KOPT-K1 (cell line): ENCODE results near the gene IFI35.

Experiments
- H3K27ac ChIP-seq: fragments of 200-600 bp; sonication (generic); 2 replicates; pipeline ENCODE4 v1.5.1; 2016; ENCODE audit warnings: antibody characterized with exemption, mild to moderate bottlenecking, low read depth, low read length; ENCODE audit not compliant: poor library complexity, severe bottlenecking
- H3K36me3 ChIP-seq: fragments of 200-600 bp; sonication (generic); 2 replicates; pipeline ENCODE4 v1.5.1; 2017; ENCODE audit warnings: antibody characterized with exemption, mild to moderate bottlenecking, low read length, moderate library complexity; ENCODE audit not compliant: insufficient read depth
- H3K9me3 ChIP-seq: fragments of 200-600 bp; sonication (generic); 2 replicates; pipeline ENCODE4 v1.5.1; 2017; ENCODE audit warnings: antibody characterized with exemption, low read length, mild to moderate bottlenecking; ENCODE audit not compliant: insufficient read depth, poor library complexity, severe bottlenecking

IFI35 gene

DNA sequence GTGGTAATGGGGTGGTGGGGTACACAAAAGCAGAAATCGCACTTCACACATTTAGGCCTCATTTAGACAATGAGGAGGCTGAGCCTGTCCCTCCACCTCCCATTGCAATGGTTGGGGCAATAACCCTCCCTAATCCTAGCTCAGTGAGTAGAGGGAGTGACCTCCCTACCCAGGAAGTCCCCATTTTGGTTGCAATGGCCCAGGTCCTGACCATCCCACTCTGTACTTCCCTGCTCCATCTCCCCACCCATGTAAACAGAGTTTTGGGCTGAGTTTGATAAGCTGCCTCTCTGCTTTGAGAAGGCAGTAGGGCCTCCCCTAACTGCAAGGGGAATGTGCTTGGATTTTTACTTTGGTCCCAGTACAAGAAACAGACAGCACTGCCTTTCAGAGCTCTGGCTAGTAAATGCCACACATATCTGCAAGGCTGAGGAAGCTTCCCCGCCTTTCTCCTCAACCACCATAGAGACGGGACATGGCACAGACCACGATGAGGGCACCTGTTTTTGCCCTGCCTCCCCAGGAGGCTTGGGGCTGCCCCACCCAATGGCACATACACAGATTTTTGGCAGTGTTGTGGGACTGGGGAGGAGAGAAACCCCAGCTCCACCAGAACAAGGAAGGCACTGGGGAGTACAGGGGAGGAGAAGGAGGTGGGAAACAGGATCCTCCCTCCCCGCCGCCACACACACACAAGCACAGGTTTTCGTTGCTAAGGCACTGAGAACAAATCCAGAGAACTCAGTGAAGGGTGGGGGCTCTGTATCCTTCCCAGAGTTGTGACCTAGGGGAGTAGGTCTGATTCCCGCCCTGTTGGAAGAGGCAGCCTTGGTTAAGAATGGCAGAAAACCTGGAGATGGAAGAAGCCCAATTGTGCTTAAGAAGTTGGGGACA lies 8.3 kb downstream of the IFI35 start:
- Histone ChIP-seq H3K36me3 (peaks cover 43% of the 10 kb centered on the region), H3K9me3 (no peaks in the 10 kb centered on the region), H3K27ac (peak overlapping the region; percentile 4)

DNA sequence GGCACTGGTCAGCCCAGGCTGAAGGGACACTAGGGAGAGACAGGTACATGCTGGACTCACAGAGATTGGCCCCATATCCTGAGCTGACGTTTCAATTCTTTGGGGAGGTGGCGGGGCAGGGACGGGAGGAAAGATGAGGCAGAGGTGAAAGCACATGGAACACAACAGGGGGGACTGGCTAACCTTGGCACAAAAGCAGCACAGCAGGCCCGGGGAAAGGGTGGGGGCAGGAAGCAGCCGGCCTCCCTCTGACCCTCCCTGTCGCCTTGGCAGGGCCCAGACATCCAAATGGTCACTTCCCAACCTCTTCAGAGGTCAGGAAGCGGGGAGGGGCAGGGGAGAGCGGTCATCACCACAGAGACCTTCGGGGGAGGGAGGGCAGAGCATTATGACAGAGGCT lies 9.0 kb downstream of the IFI35 start:
- peaks cover 43% of the 10 kb centered on the region for H3K36me3 ChIP-seq
- no peak overlapping the region for H3K27ac ChIP-seq
- no peaks in the 10 kb centered on the region for H3K9me3 ChIP-seq

DNA sequence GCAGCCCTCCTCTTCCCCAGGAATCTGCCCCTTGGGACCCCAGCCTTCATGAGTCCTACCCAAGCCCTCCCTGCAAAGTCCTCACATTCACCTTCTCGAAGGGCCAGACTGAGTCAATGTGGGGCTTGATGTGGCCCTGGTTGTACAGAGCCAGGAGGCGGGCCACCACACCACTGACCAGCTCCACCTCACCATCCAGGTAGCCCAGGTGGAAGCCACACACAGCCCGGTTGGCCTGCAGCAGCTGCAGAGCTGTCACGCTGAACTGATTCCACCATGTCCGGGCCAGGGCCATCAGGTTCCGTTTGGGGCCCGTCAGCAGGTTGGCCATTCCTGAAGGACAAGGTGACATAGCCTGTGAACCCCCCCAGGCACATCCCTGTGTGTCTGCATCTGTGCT lies 9.6 kb downstream of the IFI35 start:
- Histone ChIP-seq H3K9me3 (no peaks in the 10 kb centered on the region), H3K36me3 (peaks cover 43% of the 10 kb centered on the region), H3K27ac (no peak overlapping the region)

DNA sequence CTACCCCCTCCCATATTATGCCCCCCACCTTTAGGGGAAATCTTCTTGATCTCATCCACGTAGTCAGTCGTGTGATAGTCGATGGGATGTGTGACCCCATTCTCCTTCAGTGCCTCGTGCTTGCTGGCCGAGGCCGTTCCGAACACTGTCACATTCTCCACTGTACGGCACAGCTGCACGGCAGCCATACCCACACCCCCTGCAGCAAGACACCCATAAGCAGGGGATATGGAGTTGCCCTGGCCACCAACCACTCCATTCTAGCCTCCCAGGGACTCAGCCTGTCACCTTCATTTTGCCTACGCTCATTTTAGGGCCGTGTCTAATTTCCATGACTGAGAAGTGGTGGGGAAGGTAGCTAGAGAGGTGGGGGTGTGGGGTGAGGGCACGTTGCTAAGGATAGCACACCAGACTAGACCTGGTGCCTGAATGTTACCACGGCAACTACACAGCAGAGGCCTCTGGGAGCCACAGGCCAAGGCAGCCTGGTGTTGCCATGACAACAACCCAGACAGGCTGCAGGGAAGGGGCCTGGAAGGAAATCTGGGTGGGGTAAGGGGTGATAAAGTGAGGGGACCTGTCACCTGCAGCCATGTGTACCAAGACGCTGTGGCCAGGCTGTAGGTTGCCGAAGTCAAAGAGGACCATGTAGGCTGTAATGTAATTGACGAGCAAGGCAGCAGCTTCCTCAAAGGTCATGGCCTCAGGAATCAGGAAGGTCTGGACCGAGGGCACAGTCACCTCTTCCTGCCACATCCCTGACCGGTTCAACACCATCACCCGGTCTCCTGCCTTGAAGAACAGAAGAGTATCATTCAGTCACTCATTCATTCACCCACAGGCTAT lies 11.6 kb downstream of the IFI35 start:
- peak overlapping the region; percentile 70 for H3K27ac ChIP-seq
- no peaks in the 10 kb centered on the region for H3K9me3 ChIP-seq
- peaks cover 40% of the 10 kb centered on the region for H3K36me3 ChIP-seq

DNA sequence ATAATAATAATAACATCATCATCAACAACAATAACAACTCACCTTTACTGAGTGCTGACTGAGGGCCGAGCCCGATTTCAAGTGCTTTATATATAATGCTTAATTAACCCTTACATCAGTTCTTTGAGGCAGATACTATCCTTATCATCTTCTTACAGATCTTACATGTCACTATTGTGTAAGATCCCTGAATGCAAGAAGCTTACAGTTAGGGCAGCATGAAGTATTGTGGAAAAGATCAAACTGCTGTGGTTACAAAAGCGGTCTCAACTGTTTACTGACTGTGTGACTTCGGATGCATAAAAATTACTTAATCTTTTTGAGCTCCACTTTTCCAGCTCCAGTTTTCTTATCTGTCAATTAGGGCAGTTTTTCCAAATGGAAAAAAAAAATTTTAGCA lies 12.3 kb downstream of the IFI35 start:
- peaks cover 33% of the 10 kb centered on the region for H3K36me3 ChIP-seq
- H3K27ac ChIP-seq: peak overlapping the region; percentile 70
- H3K9me3 ChIP-seq: no peaks in the 10 kb centered on the region

DNA sequence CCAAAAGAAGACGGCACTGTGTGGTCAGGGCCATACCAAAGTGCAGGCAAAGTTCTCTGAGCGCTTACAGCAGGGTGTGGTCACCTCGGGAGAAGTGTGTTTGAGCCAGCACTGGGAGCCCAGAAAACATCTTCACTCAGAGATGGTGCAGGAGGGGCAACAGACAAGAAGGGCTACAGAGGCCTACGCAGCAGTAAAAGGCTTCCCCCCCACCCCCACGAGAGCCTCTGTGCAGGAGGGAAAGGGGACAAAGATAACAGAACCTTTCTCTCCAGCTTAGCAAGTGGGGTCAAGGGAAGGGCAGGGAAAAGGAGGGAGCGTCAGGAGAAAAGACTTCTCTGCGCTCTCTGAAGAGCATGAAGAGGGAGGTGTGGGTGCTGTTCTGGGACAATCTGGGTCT lies 12.8 kb downstream of the IFI35 start:
- Histone ChIP-seq H3K9me3 (no peaks in the 10 kb centered on the region), H3K36me3 (peaks cover 28% of the 10 kb centered on the region), H3K27ac (peak overlapping the region; percentile 70)

DNA sequence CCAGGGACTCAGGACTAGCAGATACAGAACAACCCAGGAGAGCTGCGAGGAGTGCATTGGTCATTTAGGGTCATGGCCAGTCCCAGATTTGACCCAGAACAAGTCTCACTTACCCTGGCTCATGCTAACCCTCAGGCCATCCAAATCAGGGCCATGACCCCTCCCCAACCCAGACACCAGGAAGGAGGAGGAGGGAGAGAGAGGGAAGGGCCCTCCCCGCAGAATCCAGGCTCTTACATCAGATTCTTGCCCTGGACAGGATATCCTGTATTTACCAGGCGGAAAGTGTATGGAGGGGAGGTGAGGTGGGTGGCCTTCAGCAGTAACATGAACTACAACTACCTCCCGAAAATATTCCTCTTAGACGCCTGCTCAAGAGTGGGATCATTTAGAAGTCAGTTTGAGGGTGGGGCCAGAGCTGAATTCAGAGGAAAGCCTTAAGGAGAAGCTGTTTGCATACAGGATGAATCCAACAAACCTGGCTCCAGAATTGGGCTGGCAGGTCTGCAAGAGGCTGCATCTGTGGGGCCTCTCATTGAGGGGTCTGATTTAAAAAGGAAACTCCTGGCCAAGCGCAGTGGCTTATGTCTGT lies 13.5 kb downstream of the IFI35 start:
- peak overlapping the region; percentile 70 for H3K27ac ChIP-seq
- H3K36me3 ChIP-seq: peaks cover 21% of the 10 kb centered on the region
- no peaks in the 10 kb centered on the region for H3K9me3 ChIP-seq

DNA sequence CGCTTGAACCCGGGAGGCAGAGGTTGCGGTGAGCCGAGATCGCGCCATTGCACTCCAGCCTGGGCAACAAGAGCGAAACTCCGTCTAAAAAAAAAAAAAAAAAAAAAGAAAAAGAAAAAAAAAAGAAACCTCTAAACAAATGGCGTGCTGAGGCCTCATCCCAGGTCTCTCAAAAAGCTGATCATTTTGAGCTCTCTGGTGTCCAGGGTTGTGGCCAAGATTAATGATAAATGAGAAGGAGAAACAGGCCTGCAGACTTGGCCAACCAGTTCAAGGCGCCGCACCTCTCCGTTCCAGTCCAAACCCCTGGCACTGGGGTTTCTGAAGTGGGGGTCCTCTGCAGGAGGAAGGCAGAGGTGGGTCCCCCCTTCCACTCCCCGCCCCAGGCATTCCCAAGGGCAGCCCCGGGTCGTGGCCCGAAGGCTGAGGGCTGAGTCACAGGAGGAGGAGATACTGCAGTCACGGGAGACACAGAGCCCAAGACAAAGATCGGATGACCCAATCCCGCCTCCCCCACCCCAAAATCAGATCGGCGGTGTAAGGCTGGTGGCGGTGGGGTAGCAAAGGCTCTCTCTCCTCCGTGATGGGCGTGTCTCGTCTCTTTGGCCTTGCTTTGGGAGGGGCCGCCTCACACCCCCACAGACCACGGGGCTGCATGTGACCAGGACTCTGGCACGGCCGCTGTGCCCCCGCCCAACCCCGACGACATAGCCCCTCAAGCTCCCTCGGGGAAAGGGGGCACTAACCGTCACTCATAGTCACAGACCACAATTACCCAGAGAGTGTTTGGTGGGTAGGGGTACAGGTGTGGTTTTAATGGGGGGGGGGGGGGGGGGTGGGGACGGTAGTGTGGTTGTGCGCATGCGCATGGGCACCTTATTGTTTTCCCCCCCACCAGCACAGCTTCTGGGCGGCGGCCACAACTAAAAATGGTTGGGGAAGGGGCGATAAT lies 14.5 kb downstream of the IFI35 start:
- no peaks in the 10 kb centered on the region for H3K9me3 ChIP-seq
- H3K27ac ChIP-seq: peak overlapping the region; percentile 81
- peaks cover 12% of the 10 kb centered on the region for H3K36me3 ChIP-seq

DNA sequence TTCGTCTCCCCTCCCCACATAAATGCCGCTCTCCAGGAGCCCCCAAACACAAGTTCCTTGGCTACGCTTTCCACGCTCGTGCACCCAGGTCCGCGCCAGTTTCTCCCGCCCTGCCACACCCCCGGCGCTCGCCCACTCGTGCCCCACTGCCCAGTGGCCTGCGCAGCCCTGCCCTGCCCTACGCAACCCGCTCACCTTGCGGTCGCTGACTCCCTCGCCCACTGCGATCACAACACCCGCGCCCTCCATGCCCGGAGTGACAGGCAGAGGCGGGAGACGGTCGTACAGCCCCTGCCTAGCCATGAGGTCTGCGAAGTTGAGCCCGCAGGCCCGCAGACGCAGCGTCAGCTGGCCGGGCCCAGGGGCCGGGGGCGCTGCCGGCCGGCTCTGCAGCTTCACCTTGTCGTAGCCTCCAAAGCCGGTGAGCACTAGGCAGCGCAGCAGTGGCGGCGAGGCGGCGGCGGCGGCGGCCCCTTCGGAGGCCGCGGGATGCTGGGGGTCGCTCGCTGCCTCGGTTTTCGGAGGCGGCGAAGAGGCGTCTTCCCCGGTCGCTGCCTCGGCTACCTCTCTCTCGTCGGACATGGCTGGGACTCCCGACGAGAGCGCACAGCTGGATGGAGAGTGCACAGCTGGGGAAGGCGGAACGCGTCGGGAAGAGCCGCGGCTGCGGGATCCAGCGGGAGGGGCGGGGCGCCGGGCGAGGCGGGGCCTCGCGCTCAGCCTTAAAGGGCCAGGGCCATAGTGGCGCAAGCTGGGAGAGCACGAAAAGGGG lies 15.3 kb downstream of the IFI35 start, which contains the start of gene VAT1:
Gene VAT1 (minus strand): TSS at position 645 of the 772 bp plus-strand sequence. CDS start 63 bp downstream, at position 582.
- H3K9me3 ChIP-seq: no peaks in the 10 kb centered on the region
- H3K36me3 ChIP-seq: peaks cover 6% of the 10 kb centered on the region
- H3K27ac ChIP-seq: peak within 1 kb of the TSS; percentile 81

DNA sequence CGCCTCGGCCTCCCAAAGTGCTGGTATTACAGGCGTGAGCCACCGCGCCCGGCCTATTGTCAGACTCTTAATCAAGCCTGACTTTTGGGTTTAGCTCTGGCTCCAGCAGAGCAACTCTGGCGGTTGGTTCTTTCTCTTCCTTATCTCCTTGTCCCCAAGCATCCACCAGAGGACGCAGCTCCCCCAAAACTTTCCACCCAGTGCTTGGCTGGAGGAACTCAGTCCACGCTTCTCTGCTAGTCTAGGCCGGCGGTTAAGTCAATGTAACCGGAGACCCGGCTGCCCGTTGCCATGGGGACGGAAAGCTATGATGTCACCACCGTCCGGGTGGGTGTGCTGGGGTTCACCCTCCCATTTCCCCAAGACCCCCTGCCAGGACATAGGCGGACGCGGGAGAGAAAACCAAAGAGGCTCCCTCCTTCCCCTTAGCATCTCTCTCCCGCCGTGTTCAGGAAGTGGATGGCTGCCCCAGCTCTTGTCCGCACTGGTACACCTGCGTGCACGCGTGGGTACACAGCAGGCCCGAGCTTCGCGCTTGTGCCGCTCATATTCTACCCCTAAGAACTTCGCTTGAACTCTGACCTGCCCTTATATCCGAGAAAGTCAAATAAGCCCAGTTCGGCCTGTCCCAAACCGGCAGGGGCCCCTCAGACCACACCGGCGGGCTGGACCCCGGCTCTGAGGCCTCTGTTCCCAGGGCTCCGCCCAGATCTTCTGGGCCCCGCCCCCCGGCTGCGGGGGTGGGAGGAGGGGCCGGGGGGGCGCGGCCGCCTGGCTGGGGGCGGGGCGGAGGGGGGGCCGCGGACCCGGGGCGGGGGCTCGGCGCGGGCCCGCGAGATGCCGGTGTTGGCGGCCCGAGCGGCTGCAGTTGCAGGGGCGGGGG lies 18.1 kb downstream of the IFI35 start, which contains the start of gene RND2:
Gene RND2 (plus strand): TSS at position 825 of the 883 bp plus-strand sequence. CDS start 117 bp downstream, outside the sequence.
- Histone ChIP-seq H3K9me3 (no peaks in the 10 kb centered on the region), H3K27ac (peak within 1 kb of the TSS; percentile 39), H3K36me3 (no peaks in the 10 kb centered on the region)

DNA sequence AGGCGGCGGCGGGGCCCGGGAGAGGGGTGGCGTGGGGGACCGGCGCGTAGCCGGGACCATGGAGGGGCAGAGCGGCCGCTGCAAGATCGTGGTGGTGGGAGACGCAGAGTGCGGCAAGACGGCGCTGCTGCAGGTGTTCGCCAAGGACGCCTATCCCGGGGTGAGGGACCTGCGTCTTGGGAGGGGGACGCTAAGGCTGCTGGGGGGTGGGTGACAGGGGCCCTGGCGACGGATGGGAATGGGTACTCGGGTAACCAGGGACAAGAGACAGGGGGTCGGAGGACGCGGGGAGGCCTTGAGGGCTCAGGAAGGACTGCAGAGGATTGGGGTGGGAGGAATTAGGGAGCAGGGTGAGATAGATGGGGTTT lies 18.7 kb downstream of the IFI35 start:
- H3K36me3 ChIP-seq: no peaks in the 10 kb centered on the region
- no peaks in the 10 kb centered on the region for H3K9me3 ChIP-seq
- no peak overlapping the region for H3K27ac ChIP-seq

DNA sequence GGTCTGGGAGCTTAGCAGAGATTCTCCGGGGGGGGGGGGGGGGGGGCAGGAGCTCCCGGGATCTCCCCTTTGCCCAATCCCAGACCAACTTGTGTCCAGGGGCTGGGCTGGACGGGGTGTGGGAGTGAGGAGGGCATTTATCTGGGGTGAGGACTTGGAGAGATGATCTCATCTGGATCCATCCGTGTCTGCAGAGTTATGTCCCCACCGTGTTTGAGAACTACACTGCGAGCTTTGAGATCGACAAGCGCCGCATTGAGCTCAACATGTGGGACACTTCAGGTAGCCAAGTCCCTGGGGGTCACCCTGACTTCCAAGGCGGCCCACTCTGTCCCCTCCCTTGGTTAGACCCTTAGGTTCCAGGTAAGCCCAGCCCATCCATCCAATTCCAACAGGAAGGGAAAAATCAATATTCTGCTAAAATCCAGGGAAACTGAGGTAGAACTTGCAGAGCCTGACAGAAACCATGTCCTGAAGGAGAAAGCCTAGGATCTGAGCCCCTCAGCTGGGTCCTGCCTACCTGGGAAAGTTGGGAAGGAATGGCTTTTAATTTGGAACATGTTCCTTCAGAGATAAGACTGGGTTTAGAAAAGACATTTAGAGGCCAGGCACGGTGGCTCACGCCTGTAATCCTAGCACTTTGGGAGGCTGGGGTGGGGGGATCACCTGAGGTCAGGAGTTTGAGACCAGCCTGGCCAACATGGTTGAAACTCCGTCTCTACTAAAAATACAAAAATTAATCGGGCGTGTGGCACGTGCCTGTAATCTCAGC lies 19.4 kb downstream of the IFI35 start:
- H3K9me3 ChIP-seq: no peaks in the 10 kb centered on the region

More for the DNA sequence above, 19.4 kb downstream of the IFI35 start:
- Histone ChIP-seq H3K36me3 (no peaks in the 10 kb centered on the region), H3K27ac (no peak overlapping the region)
